ENCODE data around the gene CD300LF. TPM values are rescaled to one million over a fixed set of nuclear protein-coding genes. Genes with fewer than 3 reads are reported as not detected.

Gene CD300LF
- total and polyA plus RNA-seq, 10 of the 15 experiments (the other 5 are each of a cell fraction or from before 2014, with no cell fraction given): 0.15 TPM; not detected in 9

GRCh38 chr17:74677558-74678466, 34.9 kb downstream of the CD300LF start:
- Histone ChIP-seq H3K4me3 (no peak overlapping the region), H3K9ac (ENCODE audit: control insufficient read depth, insufficient read depth, low read length) (no peak overlapping the region), H3K27me3 (replicated peaks in 1 of 2; ENCODE audit: control insufficient read depth in 2 of 2, insufficient read depth in 2 of 2, low read length in 1 of 2) (peaks cover 0 to 4% of the 10 kb centered on the region in 2 experiments; a peak in 2 of 4 replicates), H3K36me3 (ENCODE audit: control insufficient read depth in 2 of 2, insufficient read depth in 2 of 2, low read length in 1 of 2) (no peaks in the 10 kb centered on the region), H3K79me2 (ENCODE audit: control insufficient read depth, insufficient read depth, low read length) (no peaks in the 10 kb centered on the region), H4K20me1 (ENCODE audit: control insufficient read depth, insufficient read depth) (no peaks in the 10 kb centered on the region), H3K9me3 (replicated peaks; ENCODE audit: control insufficient read depth, insufficient read depth, low read length) (no peaks in the 10 kb centered on the region), H3K4me2 (ENCODE audit: control insufficient read depth, insufficient read depth) (no peak overlapping the region), H2AFZ (ENCODE audit: control insufficient read depth, low read depth, low read length) (no peak overlapping the region), H3K4me1 (ENCODE audit: control insufficient read depth, insufficient read depth, low read length) (0 out of 2 replicates have a peak, but pooled peaks cover 3% of the 10 kb centered on the region), H3K27ac (ENCODE audit: control insufficient read depth, insufficient read depth) (no peak overlapping the region)
- ChIA-PET CTCF (interaction anchor here (1.5 to 3.0 kb wide), 2 partner anchors 21 to 58 kb away, joined by 5 to 18 read pairs; no protein-coding TSS in a partner anchor), RAD21 (ENCODE audit: unreplicated experiment) (interaction anchor here (1.4 to 2.4 kb wide), 2 partner anchors 20 to 60 kb away, joined by 5 to 10 read pairs; partner anchors contain the start of gene RAB37), POLR2A (no interaction called here), SMC1A (ENCODE audit: uncharacterized antibody, unreplicated experiment) (interaction anchor here (0.7 to 1.5 kb wide), 6 partner anchors 8 to 58 kb away, joined by 3 to 4 read pairs (median 4); no protein-coding TSS in a partner anchor)
- DNase-seq (ENCODE audit: low read depth, low spot score) (no peak), ATAC-seq (no peak), FAIRE-seq (no peak)
- in situ Hi-C loops (cut with MboI): no loop called here
- 6% methylated on average over 9 of the region's 9 CpGs for WGBS (ENCODE audit: insufficient coverage, insufficient replicate concordance, low lambda C conversion rate, missing lambda C conversion rate)
- no TSS peak for BruUV-seq (replicated peaks)
- TF ChIP-seq SMAD5 (IDR thresholded peaks at IDR 0.05; ENCODE audit: low read depth) (no peak), RB1 (IDR thresholded peaks at IDR 0.05; ENCODE audit: borderline replicate concordance) (no peak), PKNOX1 (IDR thresholded peaks at IDR 0.05) (no peak)
- intact Hi-C loops (cut with micrococcal nuclease; ENCODE audit: unreplicated experiment): no loop called here
